Activated T-helper 9 cell treated with anti-CD3 and anti-CD28 coated beads, Interleukin-2, amount 50 U/mL, for 16 hours (primary cell): Measurements from ENCODE around the gene AFAP1L2.

ENCODE experiments used
- DNase-seq: peaks from one replicate; pipeline ENCODE4 v3.0.0-alpha.2; 2020; ENCODE audit warnings: low read depth

Gene AFAP1L2

GRCh38 chr10:114291076-114291475 lies 113.2 kb downstream of the AFAP1L2 start:
- DNase-seq = no peak

GRCh38 chr10:114290038-114290437 lies 114.3 kb downstream of the AFAP1L2 start:
- DNase-seq = no peak

- no peak for DNase-seq
These were observed 115.2 kb downstream of the AFAP1L2 start for GRCh38 chr10:114289096-114289436.

GRCh38 chr10:114288424-114289095 lies 115.7 kb downstream of the AFAP1L2 start:
- DNase-seq = no peak

GRCh38 chr10:114286921-114287320 lies 117.4 kb downstream of the AFAP1L2 start:
- no peak for DNase-seq

GRCh38 chr10:114285961-114286441 lies 118.3 kb downstream of the AFAP1L2 start:
- DNase-seq = no peak

GRCh38 chr10:114284346-114285071 lies 119.8 kb downstream of the AFAP1L2 start:
- DNase-seq = no peak

- DNase-seq = no peak
These were observed 120.6 kb downstream of the AFAP1L2 start for GRCh38 chr10:114283535-114284234.

- DNase-seq = no peak
These were observed 121.2 kb downstream of the AFAP1L2 start for GRCh38 chr10:114283091-114283490.

GRCh38 chr10:114282526-114282925 lies 121.8 kb downstream of the AFAP1L2 start:
- no peak for DNase-seq

- no peak for DNase-seq
These were observed 122.8 kb downstream of the AFAP1L2 start for GRCh38 chr10:114281461-114281860.

GRCh38 chr10:114281006-114281405 lies 123.3 kb downstream of the AFAP1L2 start:
- DNase-seq = no peak

- DNase-seq = no peak
These were observed 124.2 kb downstream of the AFAP1L2 start for GRCh38 chr10:114279901-114280644.

- no peak for DNase-seq
These were observed 125.0 kb downstream of the AFAP1L2 start for GRCh38 chr10:114279289-114279688.

GRCh38 chr10:114278884-114279191 lies 125.5 kb downstream of the AFAP1L2 start:
- DNase-seq = no peak

- no peak for DNase-seq
These were observed 126.0 kb downstream of the AFAP1L2 start for GRCh38 chr10:114278140-114278883.

- no peak for DNase-seq
These were observed 127.6 kb downstream of the AFAP1L2 start for GRCh38 chr10:114276671-114277070.

- DNase-seq = no peak
These were observed 128.2 kb downstream of the AFAP1L2 start for GRCh38 chr10:114276066-114276465.

- DNase-seq = no peak
These were observed 129.5 kb downstream of the AFAP1L2 start for GRCh38 chr10:114274616-114275453.

- DNase-seq = no peak
These were observed 130.4 kb downstream of the AFAP1L2 start for GRCh38 chr10:114273910-114274309.

GRCh38 chr10:114272696-114273095 lies 131.6 kb downstream of the AFAP1L2 start:
- no peak for DNase-seq
